ENCODE data around the gene TMEM88. TPM values are rescaled to one million over a fixed set of nuclear protein-coding genes. Genes with fewer than 3 reads are reported as not detected.

The TMEM88 gene
- polyA plus RNA-seq, 5 donors, result 12.5 to 23.6 (median 16.0) TPM

Other genes starting within 250 kb of the TMEM88 start
- 10 to 100 TPM; 33.0 to 43.8 (median 38.6) TPM for gene FXR2, start 240.2 kb upstream of the TMEM88 start, polyA plus RNA-seq (ENCODE audit: insufficient read depth in 1 of 5, insufficient read length in 5 of 5, low replicate concordance in 1 of 5)
- 10 to 100 TPM; 70.6 to 93.8 (median 86.2) TPM for gene SAT2, start 227.2 kb upstream of the TMEM88 start, polyA plus RNA-seq (ENCODE audit: insufficient read depth in 1 of 5, insufficient read length in 5 of 5, low replicate concordance in 1 of 5)
- gene SHBG, start 224.9 kb upstream of the TMEM88 start, polyA plus RNA-seq (ENCODE audit: insufficient read depth in 1 of 5, insufficient read length in 5 of 5, low replicate concordance in 1 of 5), result 1 to 10 TPM; 1.1 to 2.0 (median 1.2) TPM
- 10 to 100 TPM; 20.5 to 31.5 (median 25.5) TPM for gene ATP1B2, start 204.1 kb upstream of the TMEM88 start, polyA plus RNA-seq (ENCODE audit: insufficient read depth in 1 of 5, insufficient read length in 5 of 5, low replicate concordance in 1 of 5)
- 10 to 100 TPM; 68.9 to 88.2 (median 78.4) TPM for gene TP53, start 167.6 kb upstream of the TMEM88 start, polyA plus RNA-seq (ENCODE audit: insufficient read depth in 1 of 5, insufficient read length in 5 of 5, low replicate concordance in 1 of 5)
- 10 to 100 TPM; 10.3 to 17.5 (median 13.3) TPM for gene WRAP53, start 166.6 kb upstream of the TMEM88 start, polyA plus RNA-seq (ENCODE audit: insufficient read depth in 1 of 5, insufficient read length in 5 of 5, low replicate concordance in 1 of 5)
- 10 to 100 TPM; 28.2 to 37.8 (median 32.1) TPM for gene EFNB3, start 149.9 kb upstream of the TMEM88 start, polyA plus RNA-seq (ENCODE audit: insufficient read depth in 1 of 5, insufficient read length in 5 of 5, low replicate concordance in 1 of 5)
- 1 to 10 TPM; 1.1 to 3.8 (median 2.1) TPM for gene DNAH2, start 137.3 kb upstream of the TMEM88 start, polyA plus RNA-seq (ENCODE audit: insufficient read depth in 1 of 5, insufficient read length in 5 of 5, low replicate concordance in 1 of 5)
- 10 to 100 TPM; 15.1 to 28.6 (median 25.7) TPM for gene KDM6B, start 20.8 kb upstream of the TMEM88 start, polyA plus RNA-seq (ENCODE audit: insufficient read depth in 1 of 5, insufficient read length in 5 of 5, low replicate concordance in 1 of 5)
- 100 to 1,000 TPM in 1 of 5 donors, 10 to 100 TPM in 4; 58.2 to 121 (median 71.0) TPM for gene NAA38, start 2.5 kb downstream of the TMEM88 start, polyA plus RNA-seq (ENCODE audit: insufficient read depth in 1 of 5, insufficient read length in 5 of 5, low replicate concordance in 1 of 5)
- gene CYB5D1, start 2.9 kb downstream of the TMEM88 start, polyA plus RNA-seq (ENCODE audit: insufficient read depth in 1 of 5, insufficient read length in 5 of 5, low replicate concordance in 1 of 5), result 10 to 100 TPM; 18.7 to 22.7 (median 19.6) TPM
- gene CHD3, start 33.7 kb downstream of the TMEM88 start, polyA plus RNA-seq (ENCODE audit: insufficient read depth in 1 of 5, insufficient read length in 5 of 5, low replicate concordance in 1 of 5), result 100 to 1,000 TPM; 177 to 239 (median 196) TPM
- 1 to 10 TPM; 2.2 to 3.4 (median 3.0) TPM for gene RNF227, start 61.2 kb downstream of the TMEM88 start, polyA plus RNA-seq (ENCODE audit: insufficient read depth in 1 of 5, insufficient read length in 5 of 5, low replicate concordance in 1 of 5)
- 10 to 100 TPM in 3 of 5 donors, 1 to 10 TPM in 2; 8.7 to 12.1 (median 10.3) TPM for gene KCNAB3, start 74.8 kb downstream of the TMEM88 start, polyA plus RNA-seq (ENCODE audit: insufficient read depth in 1 of 5, insufficient read length in 5 of 5, low replicate concordance in 1 of 5)
- gene TRAPPC1, start 76.9 kb downstream of the TMEM88 start, polyA plus RNA-seq (ENCODE audit: insufficient read depth in 1 of 5, insufficient read length in 5 of 5, low replicate concordance in 1 of 5), result 100 to 1,000 TPM; 111 to 164 (median 138) TPM
- gene CNTROB, start 77.1 kb downstream of the TMEM88 start, polyA plus RNA-seq (ENCODE audit: insufficient read depth in 1 of 5, insufficient read length in 5 of 5, low replicate concordance in 1 of 5), result 10 to 100 TPM; 67.3 to 82.5 (median 74.7) TPM
- under 1 TPM in 3 of 5 donors, not detected in 2; 0.12 to 0.33 (median 0.27) TPM for gene GUCY2D, start 147.5 kb downstream of the TMEM88 start, polyA plus RNA-seq (ENCODE audit: insufficient read depth in 1 of 5, insufficient read length in 5 of 5, low replicate concordance in 1 of 5)
- gene ALOX15B, start 184.0 kb downstream of the TMEM88 start, polyA plus RNA-seq (ENCODE audit: insufficient read depth in 1 of 5, insufficient read length in 5 of 5, low replicate concordance in 1 of 5), result under 1 TPM; 0.20 to 0.51 (median 0.45) TPM
- gene ALOX12B, start 232.7 kb downstream of the TMEM88 start, polyA plus RNA-seq (ENCODE audit: insufficient read depth in 1 of 5, insufficient read length in 5 of 5, low replicate concordance in 1 of 5), result under 1 TPM in 1 of 5 donors, not detected in 4; 0.06 TPM

Measured in right lung (tissue), 5 donors.